Measurements from ENCODE around the gene MYDGF.
"Not testable (repeated sequence)": the region's sequence is repeated elsewhere in the genome, so short reads cannot be mapped to it uniquely, and the experiment has no call there.

MYDGF gene

GRCh38 chr19:4700693-4700970 lies 30.5 kb upstream of the MYDGF start:
- DNase-seq (ENCODE audit: extremely low read depth in 1 of 2, low read depth in 1 of 2) = no peak

DNA sequence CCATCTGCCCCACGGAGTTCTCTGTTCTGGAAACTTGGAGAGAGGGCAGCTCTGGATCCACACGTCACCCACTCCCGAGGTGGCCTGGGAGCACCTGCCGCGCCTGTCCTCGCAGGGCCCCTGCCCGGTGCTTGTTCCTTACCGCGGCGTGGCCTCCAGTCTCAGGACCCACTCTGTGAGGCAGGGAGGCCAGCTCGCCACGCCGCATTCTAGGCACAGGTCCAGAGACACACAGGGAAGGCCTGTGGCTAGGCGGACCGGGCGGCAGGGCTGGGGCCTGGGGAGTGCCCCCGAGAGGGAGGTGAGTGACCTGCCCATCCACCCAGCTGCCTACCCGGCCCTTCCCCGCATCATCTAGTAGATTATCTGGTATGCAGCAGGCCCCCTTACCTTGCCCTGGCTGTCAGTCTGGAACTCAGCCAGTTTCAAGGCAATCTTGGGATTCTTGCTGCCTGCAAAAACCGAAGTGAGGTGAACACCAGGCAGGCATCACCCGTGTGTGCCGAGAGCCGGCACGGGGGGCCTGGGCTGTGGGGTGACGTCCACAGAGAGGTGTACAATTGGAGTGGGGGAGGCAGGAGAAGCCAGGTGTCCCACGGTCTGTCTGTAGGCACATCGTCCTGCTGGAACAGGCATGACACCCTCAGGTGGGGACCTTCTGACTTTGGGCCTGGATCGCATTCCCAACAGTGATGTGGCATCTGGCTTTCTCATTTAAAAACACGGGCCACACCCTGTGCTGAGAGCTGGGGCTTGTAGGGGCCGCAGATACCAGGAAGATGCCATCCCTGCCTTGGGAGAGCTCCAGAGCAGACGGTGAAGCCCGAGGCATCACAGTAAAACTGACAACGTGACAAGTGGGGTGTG lies 29.9 kb upstream of the MYDGF start:
- no peak for DNase-seq (ENCODE audit: extremely low read depth in 1 of 2, low read depth in 1 of 2)

- DNase-seq (ENCODE audit: extremely low read depth in 1 of 2, low read depth in 1 of 2) = no peak
Measured at GRCh38 chr19:4697304-4697703, 27.2 kb upstream of the MYDGF start.

DNA sequence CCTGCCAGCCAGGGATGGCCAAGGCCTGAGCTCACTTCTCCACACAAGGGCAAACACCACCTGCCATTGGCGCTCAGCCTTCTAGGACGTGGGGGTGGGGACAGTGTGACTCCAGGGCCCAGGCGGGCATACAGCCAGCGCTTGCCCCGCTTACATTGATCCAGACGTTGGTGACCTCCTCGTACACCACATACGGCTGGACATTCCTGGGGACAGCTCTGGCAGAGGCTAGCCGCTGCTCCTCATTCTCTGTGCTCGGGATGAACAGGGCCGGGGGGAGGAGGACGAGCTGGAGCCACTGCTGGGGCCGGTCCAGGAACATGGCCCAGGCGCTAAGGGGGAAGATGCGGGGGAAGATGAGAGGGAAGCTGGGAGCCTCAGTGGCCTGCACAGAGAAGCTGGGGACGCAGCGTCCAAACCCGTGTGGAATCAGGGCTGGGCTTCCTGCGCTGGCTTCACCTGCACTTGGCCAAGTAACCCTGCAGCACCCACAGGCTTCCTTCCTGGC lies 25.1 kb upstream of the MYDGF start:
- no peak for DNase-seq (ENCODE audit: extremely low read depth in 1 of 2, low read depth in 1 of 2)

GRCh38 chr19:4694211-4694987 lies 24.3 kb upstream of the MYDGF start:
- no peak for DNase-seq (ENCODE audit: extremely low read depth in 1 of 2, low read depth in 1 of 2)

- DNase-seq (ENCODE audit: extremely low read depth in 1 of 2, low read depth in 1 of 2) = no peak
Measured at GRCh38 chr19:4693471-4694121, 23.5 kb upstream of the MYDGF start.

- no peak for DNase-seq (ENCODE audit: extremely low read depth in 1 of 2, low read depth in 1 of 2)
Measured at GRCh38 chr19:4693078-4693350, 22.9 kb upstream of the MYDGF start.

- no peak for DNase-seq (ENCODE audit: extremely low read depth in 1 of 2, low read depth in 1 of 2)
Measured at GRCh38 chr19:4692251-4693077, 22.3 kb upstream of the MYDGF start.

- DNase-seq (ENCODE audit: extremely low read depth in 1 of 2, low read depth in 1 of 2) = no peak
Measured at GRCh38 chr19:4691373-4691772, 21.2 kb upstream of the MYDGF start.

- DNase-seq (ENCODE audit: extremely low read depth in 1 of 2, low read depth in 1 of 2) = no peak
Measured at GRCh38 chr19:4690361-4690760, 20.2 kb upstream of the MYDGF start.

DNA sequence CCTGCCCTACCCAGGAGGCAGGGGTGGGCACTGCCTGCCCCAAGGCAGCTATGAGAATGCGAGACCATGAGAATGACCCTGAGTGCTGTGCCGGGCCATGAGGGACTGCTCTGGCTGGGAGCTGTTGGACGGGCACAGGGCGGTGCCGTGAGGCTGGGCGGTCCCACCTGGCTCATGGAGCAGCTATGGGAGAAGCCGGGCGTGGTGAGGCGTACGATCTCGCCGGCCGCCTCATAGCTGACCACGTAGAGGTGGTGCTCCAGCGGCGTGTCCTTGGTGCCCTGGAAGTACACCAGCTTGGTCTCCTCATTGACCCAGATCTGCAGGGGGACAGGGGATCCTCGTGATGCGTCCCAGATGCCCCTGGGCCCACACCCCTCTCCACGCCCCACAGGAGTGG lies 19.3 kb upstream of the MYDGF start:
- DNase-seq (ENCODE audit: extremely low read depth in 1 of 2, low read depth in 1 of 2) = no peak

- DNase-seq (ENCODE audit: extremely low read depth in 1 of 2, low read depth in 1 of 2) = no peak
Measured at GRCh38 chr19:4688587-4688986, 18.4 kb upstream of the MYDGF start.

- no peak for DNase-seq (ENCODE audit: extremely low read depth in 1 of 2, low read depth in 1 of 2)
Measured at GRCh38 chr19:4687396-4687795, 17.3 kb upstream of the MYDGF start.

DNA sequence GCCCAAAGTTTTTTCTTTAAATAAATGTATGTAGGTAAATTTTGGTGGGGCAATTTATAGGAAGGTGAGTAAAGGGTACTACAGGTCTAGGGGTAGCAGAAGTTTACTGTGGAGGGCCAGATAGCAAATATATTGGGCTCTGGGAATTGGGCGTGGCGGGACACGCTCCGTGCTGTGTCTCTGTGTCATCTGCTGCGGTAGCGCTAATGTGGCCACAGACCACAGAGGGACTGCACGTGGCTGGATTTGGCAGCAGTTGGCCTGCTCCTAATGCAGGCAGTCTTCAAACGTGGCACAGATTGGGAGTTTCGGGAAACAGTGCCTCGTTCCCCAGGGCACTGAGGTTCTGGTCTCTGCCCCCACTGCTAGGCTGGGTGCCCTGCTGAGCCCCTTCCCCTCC lies 16.6 kb upstream of the MYDGF start:
- no peak for DNase-seq (ENCODE audit: extremely low read depth in 1 of 2, low read depth in 1 of 2)

DNA sequence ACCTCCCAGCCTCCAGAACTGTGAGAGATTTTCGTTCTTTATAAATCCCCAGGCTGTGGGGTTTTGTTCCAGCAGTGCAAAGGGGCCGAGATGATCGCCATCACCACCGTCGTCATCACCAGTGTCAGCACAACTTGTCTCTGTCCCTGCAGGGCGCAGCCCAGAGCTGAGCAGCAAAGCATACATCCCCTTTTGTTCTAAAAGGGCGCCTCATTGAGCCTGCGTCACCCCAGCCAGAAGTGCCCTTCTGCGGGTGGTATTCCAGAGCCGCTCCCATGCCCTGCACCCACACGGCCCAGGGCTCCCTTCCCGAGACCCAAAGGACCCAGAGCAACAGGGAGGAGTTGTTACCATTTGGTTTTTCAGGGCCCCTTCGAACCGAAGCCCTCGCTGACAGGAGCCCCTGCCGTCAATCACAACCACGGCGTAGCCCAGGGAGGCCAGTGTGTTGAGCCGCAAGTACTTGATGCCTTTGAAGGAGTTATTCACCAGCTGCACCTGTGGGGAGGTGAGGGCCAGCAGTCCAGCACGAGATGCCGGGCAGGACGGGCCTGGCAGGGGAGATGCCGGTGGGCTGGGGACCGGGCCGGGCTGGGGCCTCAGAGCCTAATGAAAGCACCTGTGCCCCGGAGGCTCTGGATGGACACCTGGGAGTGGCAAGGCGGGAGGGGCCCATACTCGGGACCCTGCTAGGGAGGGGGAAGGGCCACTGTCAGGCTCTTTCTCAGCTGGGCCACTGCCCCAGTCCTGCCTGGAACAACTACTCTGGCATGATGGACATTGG lies 14.4 kb upstream of the MYDGF start:
- no peak for DNase-seq (ENCODE audit: extremely low read depth in 1 of 2, low read depth in 1 of 2)

DNA sequence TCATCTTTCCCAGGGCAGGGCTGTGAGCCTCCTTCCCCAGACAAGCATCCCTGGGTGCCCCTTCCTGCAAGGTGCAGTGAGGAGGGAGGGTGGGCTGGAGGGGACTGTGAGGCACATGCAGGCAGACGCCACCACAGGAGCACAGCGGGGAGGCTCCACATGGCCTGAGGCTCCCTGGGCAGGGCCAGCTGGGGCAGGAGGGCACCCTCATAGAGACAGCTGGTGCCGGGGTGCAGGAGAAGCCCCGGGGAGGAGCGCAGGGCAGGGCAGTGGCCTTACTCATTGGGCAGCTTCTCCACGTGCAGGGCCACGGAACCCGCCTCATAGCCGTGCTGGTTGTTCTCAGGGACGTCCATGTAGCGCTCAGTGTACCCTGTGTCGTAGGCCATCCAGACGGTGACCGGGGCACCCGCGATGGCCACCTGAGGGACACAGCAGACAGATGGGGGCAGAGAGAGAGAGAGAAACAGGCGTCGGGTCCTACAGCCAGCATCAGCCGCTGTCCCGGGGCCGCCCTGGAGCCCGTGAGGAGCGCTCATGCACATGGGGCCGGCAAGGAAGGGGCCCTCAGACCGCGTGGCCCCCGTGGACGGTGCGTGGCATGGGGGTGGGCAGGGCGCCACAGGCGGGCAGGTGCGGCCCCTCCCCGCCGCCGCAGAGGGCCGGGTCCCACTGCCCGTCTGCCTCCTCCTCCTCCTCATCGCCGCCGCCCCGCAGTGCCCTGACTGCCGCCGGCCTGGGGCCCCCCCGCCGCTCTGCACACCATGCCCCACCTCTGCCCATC lies 12.5 kb upstream of the MYDGF start:
- DNase-seq (ENCODE audit: extremely low read depth in 1 of 2, low read depth in 1 of 2) = no peak

- not testable (repeated sequence) for DNase-seq (ENCODE audit: extremely low read depth in 1 of 2, low read depth in 1 of 2)
Measured at GRCh38 chr19:4680021-4680420, 9.9 kb upstream of the MYDGF start.

- DNase-seq (ENCODE audit: extremely low read depth in 1 of 2, low read depth in 1 of 2) = no peak
Measured at GRCh38 chr19:4678881-4679790, 9.0 kb upstream of the MYDGF start.
